ENCODE data around the gene ANKRD34A. TPM values are rescaled to one million over a fixed set of nuclear protein-coding genes. Genes with fewer than 3 reads are reported as not detected.

The ANKRD34A gene
- polyA plus RNA-seq, 1 donor from 2014 or later: 1.7 TPM

DNA sequence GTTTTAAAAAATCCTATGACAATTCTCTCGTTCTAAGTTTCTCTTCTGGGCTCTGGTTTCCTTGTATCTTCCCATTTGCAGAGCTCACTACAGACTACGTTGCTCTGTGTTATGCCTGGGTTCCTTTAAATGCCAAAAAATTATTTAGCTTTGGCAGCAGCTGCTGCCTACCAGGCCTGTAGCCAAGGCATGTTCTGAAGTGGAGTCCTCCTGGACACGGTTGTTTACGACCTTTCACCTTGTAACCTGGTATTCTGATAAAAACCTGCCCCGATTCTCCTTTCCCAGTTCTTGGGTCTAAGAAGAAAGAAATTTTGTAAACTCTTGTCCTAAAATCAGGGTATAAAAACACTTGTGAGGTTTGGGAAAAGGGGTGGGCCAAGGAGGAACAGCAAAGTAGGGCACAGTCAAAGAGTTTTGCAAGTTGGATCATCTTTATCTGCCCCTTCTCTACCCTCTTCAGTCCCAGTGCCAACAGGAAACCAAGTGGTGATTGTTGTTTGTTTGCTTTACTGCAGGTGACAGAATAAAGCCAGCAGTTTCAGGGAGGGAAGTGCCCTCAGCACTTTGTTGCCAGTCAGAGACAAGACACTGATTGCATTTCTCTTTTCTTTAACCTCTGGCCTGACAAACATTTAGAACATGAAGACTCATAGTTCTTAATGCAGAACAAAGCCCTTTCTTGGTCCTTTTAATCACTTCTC is 35.1 kb upstream of the ANKRD34A start:
- H3K27me3 ChIP-seq (ENCODE audit: insufficient read depth, low read depth, low read length): no peaks in the 10 kb centered on the region
- no peak overlapping the region for H3K4me3 ChIP-seq (ENCODE audit: low read length)
- peaks cover 5% of the 10 kb centered on the region for H3K36me3 ChIP-seq (ENCODE audit: insufficient read depth, low read length)
- no peak overlapping the region for H2AFZ ChIP-seq (ENCODE audit: low read depth, low read length)
- no peak for TF ChIP-seq POLR2AphosphoS5 (IDR thresholded peaks at IDR 0.05)
- no peak for TF ChIP-seq EZH2 (IDR thresholded peaks at IDR 0.05; ENCODE audit: borderline replicate concordance, insufficient read depth, low read length, poor library complexity, severe bottlenecking)
- no peak for TF ChIP-seq TAF1 (IDR thresholded peaks at IDR 0.05; ENCODE audit: low read depth)
- TF ChIP-seq CTCF (IDR thresholded peaks at IDR 0.05; ENCODE audit: poor library complexity, severe bottlenecking): no peak
- TF ChIP-seq RAD21 (conservative IDR thresholded peaks at IDR 0.05): no peak
- no peak for TF ChIP-seq EP300 (conservative IDR thresholded peaks at IDR 0.05; ENCODE audit: poor library complexity, severe bottlenecking)
- no peak for TF ChIP-seq SMC3 (conservative IDR thresholded peaks at IDR 0.05; ENCODE audit: poor library complexity)
- no peak for TF ChIP-seq MXI1 (conservative IDR thresholded peaks at IDR 0.05; ENCODE audit: poor library complexity, severe bottlenecking)
- no peak for TF ChIP-seq REST (IDR thresholded peaks at IDR 0.05; ENCODE audit: borderline replicate concordance)
- H4K20me1 ChIP-seq (ENCODE audit: insufficient read depth): peaks cover 18% of the 10 kb centered on the region
- H3K27ac ChIP-seq (ENCODE audit: low read length): no peak overlapping the region
- H3K9me2 ChIP-seq (ENCODE audit: insufficient read depth, low read length): no peaks in the 10 kb centered on the region
- H3K4me2 ChIP-seq (ENCODE audit: low read length): no peak overlapping the region
- H3K9ac ChIP-seq (ENCODE audit: low read length): no peak overlapping the region
- no peaks in the 10 kb centered on the region for H3F3A ChIP-seq (ENCODE audit: insufficient read depth, low read length, poor library complexity, severe bottlenecking)
- no peaks in the 10 kb centered on the region for H3K9me3 ChIP-seq (ENCODE audit: low read length)
- H3K79me2 ChIP-seq (replicated peaks; ENCODE audit: insufficient read depth, low read length): peaks cover 27% of the 10 kb centered on the region

DNA sequence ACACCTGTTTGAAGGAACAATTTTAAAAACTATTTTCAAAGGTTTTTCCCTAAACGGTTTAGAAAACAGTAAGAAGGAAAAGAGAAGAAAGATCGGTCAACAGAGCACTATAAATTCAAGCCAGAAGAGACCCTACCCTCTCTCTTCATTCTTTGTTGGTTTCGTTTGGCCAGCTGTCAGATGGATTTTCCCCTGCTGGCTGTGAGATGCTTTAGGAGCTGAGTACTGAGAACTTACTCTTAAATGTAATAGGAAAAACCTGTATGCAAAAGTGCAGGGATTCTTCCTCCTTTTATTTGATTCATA is 33.3 kb upstream of the ANKRD34A start:
- H4K20me1 ChIP-seq (ENCODE audit: insufficient read depth): peaks cover 36% of the 10 kb centered on the region
- H3K9me2 ChIP-seq (ENCODE audit: insufficient read depth, low read length): no peaks in the 10 kb centered on the region
- H3K27me3 ChIP-seq (ENCODE audit: insufficient read depth, low read depth, low read length): no peaks in the 10 kb centered on the region
- TF ChIP-seq EP300 (conservative IDR thresholded peaks at IDR 0.05; ENCODE audit: poor library complexity, severe bottlenecking) (no peak), POLR2AphosphoS5 (IDR thresholded peaks at IDR 0.05) (no peak), MXI1 (conservative IDR thresholded peaks at IDR 0.05; ENCODE audit: poor library complexity, severe bottlenecking) (no peak), REST (IDR thresholded peaks at IDR 0.05; ENCODE audit: borderline replicate concordance) (no peak), SMC3 (conservative IDR thresholded peaks at IDR 0.05; ENCODE audit: poor library complexity) (no peak)
- H3K79me2 ChIP-seq (replicated peaks; ENCODE audit: insufficient read depth, low read length): peaks cover 45% of the 10 kb centered on the region
- peaks cover 3% of the 10 kb centered on the region for H3F3A ChIP-seq (ENCODE audit: insufficient read depth, low read length, poor library complexity, severe bottlenecking)
- H3K9ac ChIP-seq (ENCODE audit: low read length): peak overlapping the region; percentile 68
- no peaks in the 10 kb centered on the region for H3K9me3 ChIP-seq (ENCODE audit: low read length)
- H3K4me2 ChIP-seq (ENCODE audit: low read length): peak overlapping the region; percentile 85
- peak overlapping the region; percentile 79 for H3K4me3 ChIP-seq (ENCODE audit: low read length)
- H3K36me3 ChIP-seq (ENCODE audit: insufficient read depth, low read length): peaks cover 21% of the 10 kb centered on the region
- peak overlapping the region; percentile 78 for H3K27ac ChIP-seq (ENCODE audit: low read length)
- H2AFZ ChIP-seq (ENCODE audit: low read depth, low read length): no peak overlapping the region

Data from neural cell (in vitro differentiated cells).